ENCODE measurements around the gene MAP2K6.

MAP2K6 gene

DNA sequence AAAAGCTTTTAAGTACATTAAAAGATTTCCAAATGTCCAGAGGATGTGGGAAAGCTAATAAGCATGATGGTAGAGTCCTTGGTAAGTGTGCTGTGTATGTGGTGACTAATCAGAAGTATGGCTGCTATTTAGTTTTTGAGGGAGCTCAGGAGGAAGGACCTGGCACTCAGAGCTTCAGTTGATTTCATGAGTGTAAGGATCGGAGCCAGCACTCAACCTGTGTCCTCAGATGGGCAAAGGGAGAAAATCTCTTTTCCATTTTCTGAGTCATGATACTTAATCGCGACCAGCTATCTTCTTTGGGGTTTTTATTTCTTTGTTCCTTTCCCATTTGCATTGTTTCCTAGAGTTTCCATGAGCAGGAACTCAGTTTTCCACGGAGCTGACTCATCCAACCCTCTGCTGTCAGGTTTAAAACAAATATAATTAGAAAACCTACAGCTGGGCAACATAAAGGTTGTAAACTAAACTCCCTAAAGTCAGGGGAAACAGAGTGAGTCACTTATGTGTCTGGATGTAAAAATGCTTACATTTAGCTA is 125.4 kb downstream of the MAP2K6 start:
- no peak for DNase-seq

GRCh38 chr17:69540356-69540755 is 125.9 kb downstream of the MAP2K6 start:
- DNase-seq = no peak

GRCh38 chr17:69547230-69547629 is 132.7 kb downstream of the MAP2K6 start:
- no peak for DNase-seq

GRCh38 chr17:69547947-69548346 is 133.4 kb downstream of the MAP2K6 start:
- no peak for DNase-seq

- no peak for DNase-seq
Measured at GRCh38 chr17:69551212-69552010, 136.9 kb downstream of the MAP2K6 start.

- DNase-seq = no peak
Measured at GRCh38 chr17:69552986-69553667, 138.6 kb downstream of the MAP2K6 start.

- DNase-seq = no peak
Measured at GRCh38 chr17:69555056-69555455, 140.6 kb downstream of the MAP2K6 start.

DNA sequence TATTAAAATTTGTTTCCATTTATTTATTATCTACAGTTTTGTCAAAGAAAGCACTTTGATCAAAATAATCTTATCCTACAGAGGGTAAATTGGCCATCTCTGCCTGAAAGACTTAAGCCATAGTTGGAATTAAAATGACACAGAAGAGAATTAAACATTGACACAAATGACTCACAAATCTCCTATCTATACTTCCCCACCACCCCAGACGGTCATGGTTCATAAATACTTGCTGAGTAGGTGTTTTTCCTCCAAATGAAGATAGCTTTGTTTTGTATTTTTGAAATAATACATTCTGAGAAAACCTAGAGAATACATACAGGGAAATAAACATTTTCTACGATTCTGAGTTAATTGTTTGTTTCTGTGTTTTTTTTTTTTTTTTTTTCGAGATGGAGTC is 142.8 kb downstream of the MAP2K6 start:
- no peak for DNase-seq

GRCh38 chr17:69558796-69559195 is 144.3 kb downstream of the MAP2K6 start:
- DNase-seq = no peak

DNA sequence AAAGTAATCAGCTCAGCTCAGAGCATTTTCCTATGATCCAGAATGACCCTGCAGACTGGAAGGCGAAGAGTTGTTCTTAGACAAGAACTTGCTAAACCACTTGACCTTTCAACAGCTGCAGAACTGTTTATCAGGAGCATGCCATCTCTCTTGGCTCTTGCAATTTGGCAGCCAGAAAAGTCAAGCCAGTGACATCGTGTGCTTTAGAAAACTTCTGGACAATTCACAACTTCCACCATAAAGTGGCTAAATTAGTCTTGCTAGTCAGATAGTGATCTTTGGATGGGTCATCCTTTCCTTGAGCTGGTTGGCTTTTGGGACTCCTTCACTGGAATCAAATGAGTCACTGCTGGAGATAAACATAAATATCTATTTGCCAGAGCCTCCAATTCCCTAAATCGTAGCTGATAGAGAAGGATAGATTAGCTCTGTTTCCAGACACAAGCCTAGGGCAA is 146.5 kb downstream of the MAP2K6 start:
- no peak for DNase-seq

DNA sequence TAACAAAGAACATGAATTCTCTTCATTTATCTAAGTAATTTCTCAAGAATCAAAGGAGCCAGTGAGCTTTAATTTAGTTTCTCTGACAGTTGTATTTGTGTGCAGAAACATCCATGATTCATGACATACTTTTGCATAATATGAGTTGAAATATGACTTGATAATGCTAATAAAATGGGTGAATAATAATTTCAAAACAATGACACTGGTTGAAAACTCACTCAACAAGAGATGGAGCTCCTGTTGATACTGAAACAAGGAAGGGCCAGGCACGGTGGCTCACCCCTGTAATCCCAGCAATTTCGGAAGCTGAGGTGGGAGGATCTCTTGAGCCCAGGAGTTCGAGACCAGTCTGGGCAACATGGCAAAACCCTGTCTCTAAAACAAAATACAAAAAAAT is 147.0 kb downstream of the MAP2K6 start:
- no peak for DNase-seq

GRCh38 chr17:69565447-69565846 is 150.9 kb downstream of the MAP2K6 start:
- no peak for DNase-seq

GRCh38 chr17:69567130-69567529 is 152.6 kb downstream of the MAP2K6 start:
- no peak for DNase-seq

GRCh38 chr17:69572747-69573146 is 158.2 kb downstream of the MAP2K6 start:
- no peak for DNase-seq

- DNase-seq = no peak
Measured at GRCh38 chr17:69573396-69573795, 158.9 kb downstream of the MAP2K6 start.

DNA sequence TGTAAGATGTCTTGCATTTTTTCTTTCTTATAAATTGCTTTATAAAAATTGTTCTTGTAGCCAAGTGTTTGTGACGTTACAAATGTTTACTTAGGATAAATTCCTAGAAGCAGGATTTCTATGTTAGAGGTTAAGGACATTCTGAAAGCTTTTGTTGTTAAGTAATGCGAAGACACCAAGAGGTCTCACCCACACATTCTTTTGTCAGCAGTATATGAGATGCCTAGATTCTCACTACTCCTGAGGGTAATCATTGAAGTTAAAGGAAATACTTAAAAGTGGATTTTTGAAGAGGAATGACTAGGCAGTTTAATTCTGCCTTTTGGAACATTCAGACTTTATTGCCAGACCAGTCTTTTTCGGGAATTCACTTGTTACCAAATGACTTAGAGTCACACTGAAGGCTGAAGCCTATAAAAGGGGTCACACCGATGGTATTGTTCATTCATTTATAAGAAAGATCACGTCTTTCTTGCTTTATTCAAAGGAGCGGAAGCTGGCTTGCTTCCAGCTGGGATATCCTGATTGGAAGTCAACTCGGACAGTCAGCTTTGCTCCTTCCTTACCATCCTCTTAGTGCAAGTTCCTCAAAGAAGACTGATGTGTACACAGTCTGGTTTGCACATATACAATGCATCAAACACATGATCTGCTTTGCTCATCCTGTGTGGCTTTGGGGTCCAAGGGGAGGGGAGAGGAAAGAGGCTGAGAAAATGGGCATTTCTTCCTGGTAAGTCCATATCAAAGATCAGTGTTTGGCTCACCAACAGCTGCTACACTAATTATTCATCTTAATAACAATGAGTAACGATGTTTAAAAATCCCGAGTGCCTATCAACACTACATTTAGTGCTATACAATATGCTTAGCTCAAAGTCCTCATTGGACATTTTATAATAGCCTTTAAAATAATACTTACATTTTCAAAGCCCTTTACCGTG is 160.0 kb downstream of the MAP2K6 start:
- no peak for DNase-seq

- DNase-seq = no peak
Measured at GRCh38 chr17:69575346-69575761, 160.9 kb downstream of the MAP2K6 start.

DNA sequence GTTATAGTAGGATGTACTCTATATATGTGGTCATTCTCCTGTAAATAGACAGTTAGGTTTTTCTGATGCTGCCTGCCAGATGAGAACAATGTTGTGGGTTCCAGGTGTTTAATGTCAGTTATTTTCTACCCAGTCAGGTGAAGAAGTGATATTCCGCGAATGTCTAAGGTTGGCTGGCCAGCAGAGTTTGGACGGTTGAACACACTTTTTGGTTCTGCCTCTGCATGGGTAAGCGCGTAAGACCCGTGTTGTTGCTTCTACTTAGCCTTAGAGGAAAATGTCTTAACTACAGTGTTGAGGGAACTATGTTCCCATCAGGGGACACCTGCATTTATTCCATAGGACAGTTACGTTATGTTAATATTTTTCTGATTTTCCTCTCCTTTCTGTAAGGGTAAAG is 162.6 kb downstream of the MAP2K6 start:
- DNase-seq = no peak

GRCh38 chr17:69578385-69578936 is 164.0 kb downstream of the MAP2K6 start:
- no peak for DNase-seq

DNA sequence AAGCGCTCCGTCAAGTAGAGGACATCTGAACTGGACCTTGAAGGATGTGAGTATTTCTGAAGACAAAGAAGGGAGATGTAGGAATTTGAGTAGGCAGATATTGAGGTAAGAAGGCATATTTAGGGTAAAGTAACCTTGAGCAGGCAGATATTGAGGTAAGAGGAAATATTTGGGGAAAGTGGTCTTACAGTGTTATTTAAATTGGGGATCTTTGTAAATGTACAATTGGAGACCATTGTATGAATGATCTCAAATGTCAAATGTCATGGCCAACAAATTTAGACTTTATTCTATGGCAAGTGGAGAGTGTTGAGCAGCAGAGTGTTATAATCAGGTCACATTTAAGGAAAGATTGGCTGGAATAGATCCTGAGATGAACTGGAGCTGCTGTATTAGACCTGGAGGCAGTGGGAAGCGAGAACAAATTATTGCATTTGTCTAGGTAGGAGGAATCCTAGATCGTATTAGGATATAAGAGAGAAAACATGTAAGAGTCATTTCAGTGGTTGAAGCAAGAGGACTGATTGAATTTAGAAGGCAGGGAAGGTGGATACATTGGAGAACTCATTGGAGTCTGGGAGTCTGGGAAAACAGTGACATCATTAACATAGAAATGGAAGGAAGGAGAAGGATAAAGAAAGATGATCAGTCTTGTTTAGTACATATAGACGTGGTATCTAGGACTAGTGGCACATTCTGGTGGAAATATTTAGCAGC is 165.6 kb downstream of the MAP2K6 start:
- no peak for DNase-seq

DNA sequence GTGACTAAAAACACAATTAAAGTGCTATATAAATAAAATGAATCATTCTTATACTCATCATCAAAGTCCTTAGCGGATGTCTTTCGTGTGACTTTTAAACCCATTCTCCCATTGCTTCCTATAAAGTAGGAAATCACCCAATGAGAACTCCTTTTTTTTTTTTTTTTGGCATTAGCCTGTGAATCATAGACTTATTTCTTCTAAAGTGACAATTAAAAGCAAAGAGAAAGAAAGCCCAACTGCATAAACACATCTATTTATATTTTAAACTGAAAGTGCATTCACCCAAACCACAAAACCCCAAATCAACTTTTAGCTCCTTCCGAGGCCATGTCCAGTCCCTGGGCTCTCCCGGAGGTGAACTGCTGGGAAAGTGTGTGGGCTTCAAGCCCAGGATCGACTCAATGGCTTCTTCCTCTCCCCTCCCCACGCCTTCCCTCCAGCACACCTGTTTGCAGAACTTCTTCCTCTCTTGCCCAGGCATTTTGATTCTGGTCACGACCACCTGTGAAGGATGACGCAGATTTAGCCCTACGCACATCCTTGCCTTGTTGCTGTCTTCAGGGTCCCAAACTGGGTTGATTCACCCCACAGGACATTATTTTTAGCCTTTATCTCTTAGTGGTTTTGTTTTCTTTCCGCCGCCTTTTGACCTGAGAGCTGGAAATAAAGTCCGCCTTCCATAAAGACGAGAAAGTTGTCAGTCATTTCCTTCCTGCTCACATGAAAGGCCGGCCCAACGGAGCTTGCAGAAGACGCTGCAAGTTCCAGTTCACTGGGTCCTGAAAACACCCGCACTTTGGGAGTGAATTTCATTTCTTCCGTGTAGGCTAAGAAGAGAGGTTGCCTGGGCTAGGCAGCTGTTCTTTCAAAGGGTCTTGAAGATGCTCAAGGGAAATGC is 166.8 kb downstream of the MAP2K6 start:
- no peak for DNase-seq

Measured in NCI-H1417 treated with DMSO at 0.1 percent for 48 hours (cell line).